Measurements from ENCODE around the gene ZNF710.

ZNF710 gene

DNA sequence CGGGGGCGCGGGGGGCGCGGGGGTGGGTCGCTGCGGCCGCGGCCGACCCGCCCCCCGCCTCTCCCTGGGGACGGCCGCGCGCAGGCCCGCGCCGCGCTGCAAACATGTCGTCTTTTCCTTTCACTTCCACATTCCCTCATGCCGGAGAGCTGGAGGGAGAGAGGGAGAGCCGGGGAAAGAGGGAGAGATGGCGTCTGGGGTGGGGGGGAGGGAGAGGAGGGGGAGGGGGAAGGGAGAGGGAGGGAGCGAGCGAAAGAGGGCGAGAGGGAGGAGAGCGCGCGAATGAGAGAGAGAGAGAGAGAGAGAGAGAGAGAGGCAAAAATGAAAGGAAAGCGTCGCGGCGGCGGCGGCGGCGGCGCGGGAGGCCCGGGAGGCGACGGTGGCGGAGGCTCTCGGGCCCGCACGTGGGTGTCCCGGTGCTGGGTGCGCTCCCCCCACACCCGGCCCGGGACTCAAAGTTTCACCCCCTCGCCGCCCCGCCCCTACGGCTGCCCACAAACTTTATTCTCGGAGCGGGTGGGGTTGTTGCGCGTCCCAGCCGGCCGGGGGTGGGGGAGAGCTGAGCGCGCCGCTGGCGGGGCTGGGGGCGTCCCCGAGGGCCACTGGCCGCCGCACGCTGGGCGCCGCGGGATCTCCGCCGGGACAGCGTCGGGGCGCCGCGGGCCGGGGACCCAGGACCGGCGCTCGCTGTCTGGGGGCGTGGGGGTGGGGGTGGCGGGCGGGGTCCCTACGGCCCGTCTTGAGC lies 731 bp downstream of the ZNF710 start:
- TF ChIP-seq POLR2A (IDR thresholded peaks at IDR 0.05; ENCODE audit: low read length): no peak
- TF ChIP-seq GATA1 (IDR thresholded peaks at IDR 0.05; ENCODE audit: low read depth, low read length): no peak
- DNase-seq: peak; percentile 80 to 81

DNA sequence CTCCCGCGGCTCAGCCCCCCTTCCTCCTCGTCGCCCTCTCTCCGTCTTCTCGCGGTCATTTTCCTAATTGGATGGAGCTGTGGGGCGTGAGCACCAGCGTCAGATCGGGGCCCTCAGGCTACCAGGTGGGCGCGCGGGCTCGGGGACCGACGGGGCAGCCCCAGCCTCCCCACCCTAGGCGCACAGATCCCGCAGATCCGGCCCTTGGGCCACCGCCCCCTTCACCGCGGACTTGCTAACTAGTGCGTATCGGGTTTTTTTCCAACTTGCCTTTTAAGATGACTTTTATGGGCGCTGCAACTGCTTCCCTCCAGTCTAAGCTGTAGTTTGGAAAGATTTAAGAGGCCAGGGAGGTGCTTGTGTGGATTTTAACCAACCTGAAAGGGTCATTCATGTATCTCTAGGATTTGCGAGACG lies 1.3 kb downstream of the ZNF710 start:
- TF ChIP-seq GATA1 (IDR thresholded peaks at IDR 0.05; ENCODE audit: low read depth, low read length): no peak
- no peak for TF ChIP-seq POLR2A (IDR thresholded peaks at IDR 0.05; ENCODE audit: low read length)
- DNase-seq: peak; percentile 55 to 60

DNA sequence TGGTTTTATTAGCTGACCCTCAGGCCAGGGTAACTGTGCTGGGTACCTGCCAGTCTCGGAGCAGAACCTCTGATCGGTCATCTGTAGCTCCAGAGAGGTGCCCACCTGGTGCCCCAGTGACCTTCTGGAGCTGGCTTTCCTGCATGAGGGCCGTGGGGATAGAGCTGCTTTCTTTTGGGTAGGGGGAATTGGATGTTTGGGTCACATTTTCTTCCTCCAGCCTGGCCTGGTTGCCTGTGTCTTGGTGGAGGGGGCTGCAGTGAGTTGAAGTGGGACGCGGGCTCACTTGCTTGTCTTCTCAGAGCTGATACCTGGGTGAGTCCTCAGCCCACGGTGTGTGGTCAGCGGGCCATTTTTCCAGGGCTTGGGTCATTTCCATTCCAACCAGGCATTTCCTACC lies 2.6 kb downstream of the ZNF710 start:
- DNase-seq: no peak
- TF ChIP-seq POLR2A (IDR thresholded peaks at IDR 0.05; ENCODE audit: low read length) (no peak), GATA1 (IDR thresholded peaks at IDR 0.05; ENCODE audit: low read depth, low read length) (no peak)

DNA sequence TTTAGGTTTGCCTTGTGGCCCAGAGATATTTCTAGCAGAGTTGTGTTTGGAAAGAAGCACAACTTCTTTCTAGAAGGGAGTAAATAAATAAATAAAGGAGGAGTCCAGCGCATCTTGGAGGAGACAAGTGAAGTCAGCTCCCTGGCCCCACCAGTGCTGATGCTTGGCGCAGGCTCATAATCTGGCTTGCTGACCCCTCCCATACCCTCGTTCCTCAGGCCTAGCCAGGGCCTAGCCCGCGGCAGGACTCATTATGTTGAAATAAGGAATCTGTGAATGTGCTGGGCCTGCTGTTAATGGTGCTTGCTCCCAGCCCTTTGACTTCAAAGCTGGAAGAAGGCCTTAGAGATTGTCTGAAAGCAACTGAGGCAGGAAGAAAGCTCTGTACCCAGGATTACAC lies 3.1 kb downstream of the ZNF710 start:
- no peak for DNase-seq
- no peak for TF ChIP-seq POLR2A (IDR thresholded peaks at IDR 0.05; ENCODE audit: low read length)
- TF ChIP-seq GATA1 (IDR thresholded peaks at IDR 0.05; ENCODE audit: low read depth, low read length): no peak

DNA sequence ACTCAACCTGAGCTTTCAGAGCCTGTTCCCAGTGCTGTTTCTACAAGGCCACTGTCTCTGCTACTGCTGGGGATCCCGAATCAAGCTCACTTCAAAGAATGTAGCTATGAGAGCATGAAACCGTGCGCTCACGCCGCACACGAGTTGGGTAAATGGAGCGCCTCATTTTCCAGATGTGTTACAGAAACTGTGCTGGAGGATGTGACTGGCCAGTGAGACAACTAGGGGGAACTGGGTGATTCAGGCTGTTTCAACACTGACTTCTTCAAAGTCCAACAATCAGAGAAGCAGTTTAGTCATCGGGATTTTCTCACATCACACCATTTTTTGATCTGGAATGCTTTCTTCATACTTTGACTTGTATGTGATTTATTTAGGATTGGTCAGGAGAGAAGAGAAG lies 3.5 kb downstream of the ZNF710 start:
- DNase-seq: no peak
- TF ChIP-seq GATA1 (IDR thresholded peaks at IDR 0.05; ENCODE audit: low read depth, low read length) (no peak), POLR2A (IDR thresholded peaks at IDR 0.05; ENCODE audit: low read length) (no peak)

DNA sequence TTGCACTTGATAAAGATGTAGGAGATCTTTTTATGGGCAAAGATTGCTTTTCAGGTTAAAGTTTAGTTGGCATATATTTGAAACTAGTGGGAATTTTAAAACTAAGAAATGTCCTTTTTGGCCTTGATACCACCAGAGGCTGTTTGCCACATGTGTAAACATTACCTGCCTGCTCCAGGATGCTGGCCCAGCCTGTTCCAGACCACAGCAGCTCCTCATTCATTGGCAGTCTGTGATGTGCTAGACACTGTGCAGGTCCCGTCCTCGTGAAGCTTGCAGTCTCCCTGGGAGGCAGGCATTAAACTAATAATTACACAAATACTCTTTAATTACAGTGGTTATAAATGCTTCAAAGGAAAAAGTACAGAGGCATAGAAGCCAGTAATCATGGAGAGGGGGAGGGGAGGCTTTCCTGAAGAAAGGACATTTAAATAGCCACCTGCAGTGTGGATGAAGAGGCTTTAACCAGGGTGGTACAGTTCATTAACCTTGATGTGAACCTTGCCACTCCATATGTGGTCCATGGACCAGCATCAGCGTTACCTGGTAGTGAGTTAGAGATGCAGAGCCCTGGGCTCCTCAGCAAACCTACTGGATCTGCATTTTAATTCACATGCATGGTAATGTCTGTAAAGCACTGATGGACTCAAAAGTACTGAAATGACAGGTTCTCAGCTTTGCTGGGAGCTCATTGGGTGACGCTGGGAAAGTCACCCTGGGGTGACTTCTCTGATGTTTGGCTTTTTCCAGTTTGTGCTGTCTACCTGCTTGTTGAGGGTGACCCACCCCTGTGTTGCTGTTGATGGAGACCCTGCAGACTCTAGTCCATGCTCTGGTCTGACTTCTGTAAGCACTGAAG lies 5.3 kb downstream of the ZNF710 start:
- TF ChIP-seq POLR2A (IDR thresholded peaks at IDR 0.05; ENCODE audit: low read length) (no peak), GATA1 (IDR thresholded peaks at IDR 0.05; ENCODE audit: low read depth, low read length) (no peak)
- DNase-seq: no peak

DNA sequence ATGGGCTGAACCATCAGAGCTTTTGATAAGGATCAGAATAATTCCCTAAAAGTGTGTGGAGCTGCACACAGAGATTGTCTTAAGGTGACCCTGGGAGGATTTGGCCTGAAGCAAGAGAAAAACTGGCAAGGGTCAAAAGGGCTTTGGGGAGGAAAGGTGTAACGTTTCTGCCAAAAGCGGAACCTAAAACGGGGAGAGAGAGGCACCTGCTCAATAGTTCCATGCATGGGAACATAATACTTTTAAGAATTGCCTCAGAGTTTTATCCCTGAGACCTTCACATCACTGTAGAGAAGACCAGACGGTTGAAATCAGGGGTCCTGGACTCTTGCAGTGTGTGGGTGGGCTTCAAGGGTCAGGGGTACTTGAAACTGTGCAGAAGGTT lies 5.9 kb downstream of the ZNF710 start:
- no peak for DNase-seq
- TF ChIP-seq GATA1 (IDR thresholded peaks at IDR 0.05; ENCODE audit: low read depth, low read length): no peak
- no peak for TF ChIP-seq POLR2A (IDR thresholded peaks at IDR 0.05; ENCODE audit: low read length)

DNA sequence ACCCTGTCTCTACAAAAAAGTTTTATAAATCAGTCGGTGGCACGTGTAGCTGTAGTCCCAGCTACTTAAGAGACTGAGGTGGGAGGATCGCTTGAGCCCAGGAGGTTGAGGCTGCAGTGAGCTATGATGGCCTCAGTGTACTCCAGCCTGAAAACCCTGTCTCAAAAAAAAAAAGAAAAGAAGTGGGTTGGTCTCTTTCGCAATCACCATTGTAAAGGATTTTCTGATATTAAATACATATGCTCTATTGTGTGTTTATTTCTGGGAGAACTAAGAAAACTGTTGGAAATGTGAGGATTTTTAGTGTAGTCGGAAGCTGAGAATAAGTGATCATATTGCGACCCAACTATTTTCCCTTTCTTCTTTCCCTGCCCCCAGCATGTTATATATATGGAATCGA lies 7.5 kb downstream of the ZNF710 start:
- DNase-seq: no peak
- TF ChIP-seq POLR2A (IDR thresholded peaks at IDR 0.05; ENCODE audit: low read length) (no peak), GATA1 (IDR thresholded peaks at IDR 0.05; ENCODE audit: low read depth, low read length) (no peak)

DNA sequence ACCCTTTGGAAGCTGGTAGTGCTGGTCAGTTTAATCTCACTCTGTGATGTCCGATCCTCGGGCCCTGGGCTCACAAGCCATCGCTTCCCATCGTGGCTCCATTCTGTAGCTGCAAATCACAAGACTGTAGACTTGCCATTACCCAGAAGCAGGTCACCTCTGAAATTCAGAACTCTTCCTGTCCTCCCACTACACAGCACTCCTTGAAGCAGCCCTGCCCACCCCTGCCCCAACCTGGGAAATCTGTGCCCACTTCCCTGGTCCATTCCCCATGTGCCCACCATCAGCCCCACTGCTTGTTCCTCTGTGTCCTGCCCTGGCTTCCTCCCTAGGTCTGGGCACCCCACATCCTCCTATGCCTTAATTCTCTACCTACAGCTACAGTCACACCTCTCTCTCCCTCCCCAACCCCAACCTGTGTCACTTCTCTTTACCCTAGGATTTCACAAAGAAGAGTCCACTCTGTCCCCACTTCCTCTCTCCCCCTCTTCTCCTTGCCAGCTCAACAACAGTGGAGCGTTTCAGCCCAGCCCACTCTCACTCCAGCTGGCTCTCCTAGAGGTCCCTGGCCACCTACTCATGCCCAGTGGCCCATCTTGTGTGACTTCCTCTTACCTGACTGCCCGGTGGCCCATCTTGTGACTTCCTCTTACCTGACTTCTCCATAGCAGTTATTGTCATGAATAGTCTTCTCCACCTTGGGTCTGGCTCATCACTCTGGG lies 8.3 kb downstream of the ZNF710 start:
- DNase-seq: no peak
- TF ChIP-seq GATA1 (IDR thresholded peaks at IDR 0.05; ENCODE audit: low read depth, low read length) (no peak), POLR2A (IDR thresholded peaks at IDR 0.05; ENCODE audit: low read length) (no peak)

DNA sequence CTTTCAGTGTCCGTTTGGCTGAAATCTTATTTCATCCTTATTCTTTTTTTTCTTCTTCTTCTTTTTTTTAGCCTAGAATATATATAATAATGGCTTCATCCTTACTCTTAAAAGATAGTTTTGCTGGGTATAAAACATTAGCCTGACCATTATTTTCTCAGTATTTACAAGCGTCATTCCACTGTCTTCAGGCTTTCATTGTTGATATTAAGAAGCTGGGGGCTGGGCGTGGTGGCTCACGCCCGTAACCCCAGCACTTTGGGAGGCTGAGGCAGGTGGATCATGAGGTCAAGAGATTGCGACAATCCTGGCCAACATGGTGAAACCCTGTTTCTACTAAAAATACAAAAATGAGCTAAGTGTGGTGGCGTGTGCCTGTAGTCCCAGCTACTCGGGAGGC lies 10.6 kb downstream of the ZNF710 start:
- no peak for DNase-seq
- TF ChIP-seq POLR2A (IDR thresholded peaks at IDR 0.05; ENCODE audit: low read length) (no peak), GATA1 (IDR thresholded peaks at IDR 0.05; ENCODE audit: low read depth, low read length) (no peak)

DNA sequence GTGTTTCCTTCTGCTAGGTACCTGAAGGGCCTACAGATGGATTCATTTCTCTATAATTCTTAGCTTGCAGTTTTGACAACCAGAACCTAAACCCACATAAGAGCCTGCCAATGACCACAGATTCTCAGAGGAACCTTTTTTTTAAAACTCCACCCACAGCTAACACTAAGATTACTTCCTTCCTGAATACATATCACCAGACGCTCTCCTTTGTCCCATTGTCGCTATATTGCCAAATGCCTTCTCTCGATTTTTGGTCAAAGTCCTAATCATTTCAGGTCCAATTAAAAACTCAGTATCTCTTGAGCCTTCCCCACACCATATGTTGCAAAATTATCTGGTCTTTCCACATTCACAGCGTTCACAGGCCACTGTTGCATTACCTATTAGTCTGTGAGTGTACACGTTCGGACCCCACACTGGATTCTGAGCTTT lies 12.4 kb downstream of the ZNF710 start:
- TF ChIP-seq POLR2A (IDR thresholded peaks at IDR 0.05; ENCODE audit: low read length): no peak
- no peak for TF ChIP-seq GATA1 (IDR thresholded peaks at IDR 0.05; ENCODE audit: low read depth, low read length)
- DNase-seq: no peak

DNA sequence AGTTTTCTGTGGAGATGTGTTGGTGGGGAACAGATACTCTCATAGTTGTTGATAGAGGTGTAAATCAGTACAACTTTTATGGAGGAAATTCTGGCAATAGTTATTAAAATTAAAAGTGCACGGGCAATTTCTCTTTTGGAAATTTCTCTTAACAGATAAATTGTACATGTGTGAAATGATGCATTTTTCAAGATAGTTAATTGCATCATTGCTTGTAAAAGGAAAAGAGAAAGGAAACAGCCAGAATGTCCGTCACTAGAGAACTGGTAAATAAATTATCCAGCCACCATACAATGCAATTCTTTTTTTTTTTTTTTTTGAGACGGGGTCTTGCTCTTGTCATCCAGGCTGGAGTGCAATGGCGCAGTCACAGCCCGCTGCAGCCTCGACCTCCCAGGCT lies 14.2 kb downstream of the ZNF710 start:
- TF ChIP-seq POLR2A (IDR thresholded peaks at IDR 0.05; ENCODE audit: low read length): no peak
- TF ChIP-seq GATA1 (IDR thresholded peaks at IDR 0.05; ENCODE audit: low read depth, low read length): no peak

DNA sequence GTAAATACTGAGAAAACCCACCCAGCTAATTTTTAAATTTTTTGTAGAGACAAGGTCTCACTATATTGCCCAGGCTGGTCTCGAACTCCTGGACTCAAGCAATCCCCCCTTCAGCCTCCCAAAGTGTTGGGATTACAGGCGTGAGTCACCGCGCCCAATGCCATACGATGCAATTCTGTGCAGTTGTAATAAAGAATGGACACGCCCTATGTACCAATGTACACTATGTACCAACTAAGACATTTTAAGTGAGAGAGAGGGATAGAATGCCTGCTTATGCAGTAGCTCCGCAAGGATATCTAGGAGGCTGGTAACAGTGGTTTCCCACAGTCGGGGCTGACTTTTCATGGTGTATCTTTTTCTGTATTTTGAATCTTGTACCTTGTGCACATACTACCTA lies 14.6 kb downstream of the ZNF710 start:
- peak in 1 of 2 experiments; percentile 16 for DNase-seq

More for the DNA sequence above, 14.2 kb downstream of the ZNF710 start:
- no peak for DNase-seq

DNA sequence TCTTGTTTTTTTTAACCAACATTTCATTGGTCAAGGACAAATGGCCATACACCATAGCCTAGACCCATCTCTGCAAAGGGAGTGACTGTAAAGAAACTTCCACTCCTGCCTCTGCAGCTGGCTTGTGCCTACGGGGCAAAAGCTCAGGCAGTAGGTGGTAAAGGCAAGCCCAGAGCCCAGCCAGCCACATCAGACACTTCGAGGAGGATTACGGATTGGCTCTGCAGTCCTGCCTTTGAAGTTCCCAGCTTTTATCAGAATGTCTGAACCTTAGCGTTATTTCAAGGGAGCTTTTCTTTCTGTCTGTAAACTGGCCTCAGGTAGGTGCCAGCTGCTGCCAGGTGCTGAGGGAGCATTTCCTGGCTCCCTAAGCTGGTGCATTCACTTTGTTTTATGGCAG lies 15.6 kb downstream of the ZNF710 start:
- no peak for DNase-seq
- TF ChIP-seq GATA1 (IDR thresholded peaks at IDR 0.05; ENCODE audit: low read depth, low read length): no peak
- TF ChIP-seq POLR2A (IDR thresholded peaks at IDR 0.05; ENCODE audit: low read length): no peak

More for the DNA sequence above, 14.6 kb downstream of the ZNF710 start:
- TF ChIP-seq GATA1 (IDR thresholded peaks at IDR 0.05; ENCODE audit: low read depth, low read length) (no peak), POLR2A (IDR thresholded peaks at IDR 0.05; ENCODE audit: low read length) (no peak)

Data from erythroblast (primary cell).